Measurements from ENCODE around the gene PMPCA. TPM values are rescaled to one million over a fixed set of nuclear protein-coding genes. Genes with fewer than 3 reads are reported as not detected.

PMPCA gene
- total RNA-seq, 4 donors from 2014 or later, result 28.8 to 48.2 (median 39.0) TPM

DNA sequence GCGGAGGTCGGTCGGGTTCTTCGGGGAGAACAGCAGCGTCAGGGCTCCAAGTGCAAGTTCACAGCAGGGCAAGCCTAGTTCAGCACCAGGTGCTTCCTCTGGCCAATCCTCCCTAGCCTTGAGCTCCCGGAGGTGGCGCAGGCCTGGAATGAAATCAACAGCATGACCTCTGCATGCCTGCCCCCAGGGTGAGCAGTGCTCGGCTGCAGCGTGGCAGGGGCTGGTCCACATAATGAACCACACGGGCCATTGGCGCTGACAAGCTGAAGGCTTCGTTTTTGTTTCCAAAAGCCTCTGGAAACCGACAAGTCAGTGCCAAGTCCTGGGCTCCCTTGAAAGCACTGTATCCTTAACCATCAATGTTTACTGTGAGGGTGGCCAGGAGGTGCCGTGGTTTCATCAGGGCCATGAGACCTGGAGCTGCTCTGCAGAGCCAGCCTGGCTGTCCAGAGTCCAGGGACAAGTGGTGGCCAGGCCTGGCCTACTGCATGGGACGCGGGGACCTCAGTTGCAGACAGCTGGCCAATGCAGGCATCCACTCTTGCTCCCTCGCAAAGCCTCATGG, 31.3 kb downstream of the PMPCA start:
- peaks cover 19 to 43% of the 10 kb centered on the region in 2 donors for H3K36me3 ChIP-seq
- 89 to 91% methylated on average over 13 to 14 of the region's 17 CpGs for WGBS, 2 donors
- no peak for DNase-seq
- H3K4me1 ChIP-seq, result peaks cover 17 to 21% of the 10 kb centered on the region in 2 donors
- intact Hi-C loops (cut with DNase I), result no loop called here
- no peak overlapping the region for H3K27ac ChIP-seq
- TF ChIP-seq, protein P1, sequence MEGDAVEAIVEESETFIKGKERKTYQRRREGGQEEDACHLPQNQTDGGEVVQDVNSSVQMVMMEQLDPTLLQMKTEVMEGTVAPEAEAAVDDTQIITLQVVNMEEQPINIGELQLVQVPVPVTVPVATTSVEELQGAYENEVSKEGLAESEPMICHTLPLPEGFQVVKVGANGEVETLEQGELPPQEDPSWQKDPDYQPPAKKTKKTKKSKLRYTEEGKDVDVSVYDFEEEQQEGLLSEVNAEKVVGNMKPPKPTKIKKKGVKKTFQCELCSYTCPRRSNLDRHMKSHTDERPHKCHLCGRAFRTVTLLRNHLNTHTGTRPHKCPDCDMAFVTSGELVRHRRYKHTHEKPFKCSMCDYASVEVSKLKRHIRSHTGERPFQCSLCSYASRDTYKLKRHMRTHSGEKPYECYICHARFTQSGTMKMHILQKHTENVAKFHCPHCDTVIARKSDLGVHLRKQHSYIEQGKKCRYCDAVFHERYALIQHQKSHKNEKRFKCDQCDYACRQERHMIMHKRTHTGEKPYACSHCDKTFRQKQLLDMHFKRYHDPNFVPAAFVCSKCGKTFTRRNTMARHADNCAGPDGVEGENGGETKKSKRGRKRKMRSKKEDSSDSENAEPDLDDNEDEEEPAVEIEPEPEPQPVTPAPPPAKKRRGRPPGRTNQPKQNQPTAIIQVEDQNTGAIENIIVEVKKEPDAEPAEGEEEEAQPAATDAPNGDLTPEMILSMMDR (IDR thresholded peaks at IDR 0.05), result no peak
- TF ChIP-seq POLR2A (IDR thresholded peaks at IDR 0.05), result no peak
- H3K4me3 ChIP-seq (replicated peaks in 1 of 3), result no peak overlapping the region
- H3K9me3 ChIP-seq, result no peaks in the 10 kb centered on the region
- no peaks in the 10 kb centered on the region for H3K27me3 ChIP-seq

DNA sequence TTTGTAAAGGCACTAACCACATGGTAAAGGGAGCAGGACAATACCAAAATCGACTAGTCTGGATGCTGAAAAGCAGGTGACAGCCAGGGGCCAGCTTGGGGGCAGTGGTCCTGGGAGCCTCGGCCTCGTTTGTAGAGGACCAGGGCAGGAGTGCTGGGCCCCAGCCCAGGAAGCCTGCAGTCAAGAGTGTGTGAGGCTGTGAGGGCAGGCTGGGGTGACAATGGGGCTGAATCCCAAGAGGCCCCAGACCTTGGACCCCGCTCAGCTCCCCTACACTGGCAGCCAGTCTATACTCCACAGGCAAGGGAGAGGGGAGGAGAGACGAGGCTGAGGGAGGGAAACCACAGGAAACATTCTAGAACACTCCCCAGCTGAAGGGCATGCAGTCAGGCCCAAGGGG, 31.8 kb downstream of the PMPCA start:
- WGBS, 2 donors, result 86 to 95% methylated on average over 5 of the region's 5 CpGs
- H3K27me3 ChIP-seq, result no peaks in the 10 kb centered on the region
- H3K4me3 ChIP-seq (replicated peaks in 1 of 3), result no peak overlapping the region
- H3K9me3 ChIP-seq, result no peaks in the 10 kb centered on the region
- TF ChIP-seq, protein P1 (IDR thresholded peaks at IDR 0.05), result no peak
- no peak for TF ChIP-seq POLR2A (IDR thresholded peaks at IDR 0.05)
- H3K4me1 ChIP-seq, result peaks cover 16 to 17% of the 10 kb centered on the region in 2 donors
- no peak overlapping the region for H3K27ac ChIP-seq
- intact Hi-C loops (cut with DNase I), result no loop called here
- DNase-seq, result no peak
- peaks cover 24 to 48% of the 10 kb centered on the region in 2 donors for H3K36me3 ChIP-seq

DNA sequence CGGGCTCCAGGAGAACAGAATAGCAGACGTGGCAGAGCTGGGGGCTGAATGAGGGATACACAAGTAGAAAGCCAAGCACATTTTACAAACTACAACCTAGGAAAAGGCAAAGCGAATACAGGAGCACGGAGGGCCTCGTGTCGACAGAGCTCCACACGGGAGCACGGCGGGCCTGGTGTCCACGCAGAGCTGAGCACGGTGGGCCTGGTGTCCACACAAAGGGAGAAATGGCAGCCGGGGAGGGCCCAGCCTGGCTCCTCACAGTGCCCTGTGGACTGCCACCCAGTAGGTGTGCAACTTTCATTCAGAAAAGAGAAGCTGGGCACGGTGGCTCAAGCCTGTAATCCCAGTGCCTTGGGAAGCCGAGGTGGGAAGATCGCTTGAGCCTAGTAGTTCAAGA, 32.6 kb downstream of the PMPCA start:
- Histone ChIP-seq H3K27ac (no peak overlapping the region), H3K4me1 (peaks cover 7 to 9% of the 10 kb centered on the region in 2 donors), H3K27me3 (no peaks in the 10 kb centered on the region), H3K4me3 (replicated peaks in 1 of 3) (no peak overlapping the region), H3K9me3 (no peaks in the 10 kb centered on the region), H3K36me3 (peaks cover 32 to 57% of the 10 kb centered on the region in 2 donors)
- no peak for DNase-seq
- intact Hi-C loops (cut with DNase I), result no loop called here
- WGBS, 2 donors, result 95 to 97% methylated on average over 15 of the region's 15 CpGs
- TF ChIP-seq, protein P1 (IDR thresholded peaks at IDR 0.05), result no peak
- no peak for TF ChIP-seq POLR2A (IDR thresholded peaks at IDR 0.05)

DNA sequence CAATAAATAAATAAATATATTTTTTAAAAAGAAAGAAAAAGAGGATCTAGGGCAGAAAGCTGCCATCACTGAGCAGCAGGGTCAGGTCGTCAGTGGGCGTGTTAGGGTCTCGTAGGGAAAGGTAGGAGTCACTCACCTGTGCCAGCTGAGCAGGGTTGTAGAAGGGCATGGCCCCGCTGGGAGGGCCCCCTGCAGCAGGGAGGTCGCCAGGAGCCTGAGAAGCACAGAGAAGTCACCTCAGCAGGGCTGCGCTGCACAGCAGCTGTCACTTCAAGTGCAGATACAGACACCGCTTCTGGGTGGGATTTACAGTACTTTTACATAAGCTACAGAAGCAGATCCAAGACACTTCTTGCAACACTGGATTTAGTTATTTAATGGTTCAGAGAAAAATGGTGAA, 33.2 kb downstream of the PMPCA start:
- Histone ChIP-seq H3K9me3 (no peaks in the 10 kb centered on the region), H3K36me3 (peaks cover 34 to 60% of the 10 kb centered on the region in 2 donors), H3K27ac (no peak overlapping the region), H3K27me3 (no peaks in the 10 kb centered on the region), H3K4me1 (peaks cover 3 to 5% of the 10 kb centered on the region in 2 donors), H3K4me3 (replicated peaks in 1 of 3) (no peak overlapping the region)
- TF ChIP-seq, protein P1 (IDR thresholded peaks at IDR 0.05), result no peak
- no peak for TF ChIP-seq POLR2A (IDR thresholded peaks at IDR 0.05)
- no peak for DNase-seq
- intact Hi-C loops (cut with DNase I), result no loop called here
- WGBS, 2 donors, result 92 to 93% methylated on average over 7 of the region's 7 CpGs

DNA sequence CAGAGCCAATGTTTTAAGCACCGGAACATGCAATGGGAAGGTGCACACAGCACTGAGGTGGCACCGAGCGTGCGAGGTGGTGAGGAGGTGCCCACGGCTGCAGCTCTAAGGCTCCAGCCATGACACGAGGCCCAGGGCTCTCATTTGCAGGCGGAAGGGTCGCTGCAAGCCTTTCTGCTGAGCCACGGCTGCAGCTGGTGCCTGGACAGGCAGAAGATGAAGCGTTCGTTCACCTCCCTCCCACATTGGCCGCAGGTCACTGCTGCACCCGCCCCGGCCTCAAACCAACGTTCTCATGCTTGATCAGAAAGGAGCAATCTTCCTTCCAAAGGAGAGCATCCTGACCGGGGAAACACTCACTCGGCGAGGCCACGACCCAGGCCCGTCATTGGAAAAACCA, 33.6 kb downstream of the PMPCA start:
- no peak for TF ChIP-seq POLR2A (IDR thresholded peaks at IDR 0.05)
- TF ChIP-seq, protein P1 (IDR thresholded peaks at IDR 0.05), result no peak
- H3K36me3 ChIP-seq, result peaks cover 34 to 64% of the 10 kb centered on the region in 2 donors
- 94 to 95% methylated on average over 20 of the region's 20 CpGs for WGBS, 2 donors
- H3K27ac ChIP-seq, result no peak overlapping the region
- H3K4me1 ChIP-seq, result peaks cover 3 to 5% of the 10 kb centered on the region in 2 donors
- H3K4me3 ChIP-seq (replicated peaks in 1 of 3), result no peak overlapping the region
- H3K9me3 ChIP-seq, result no peaks in the 10 kb centered on the region
- H3K27me3 ChIP-seq, result no peaks in the 10 kb centered on the region
- intact Hi-C loops (cut with DNase I), result no loop called here
- DNase-seq, result no peak
